C1 segment of cervical spinal cord (tissue), 14 donors: ENCODE results near the gene MYL3.
"Not testable (repeated sequence)": the region's sequence is repeated elsewhere in the genome, so short reads cannot be mapped to it uniquely, and the experiment has no call there.

ENCODE experiments used
- DNase-seq, 14 donors: peaks; one replicate each; lab custom pipeline; 2025; lab: John Stamatoyannopoulos, UW

MYL3 gene

DNA sequence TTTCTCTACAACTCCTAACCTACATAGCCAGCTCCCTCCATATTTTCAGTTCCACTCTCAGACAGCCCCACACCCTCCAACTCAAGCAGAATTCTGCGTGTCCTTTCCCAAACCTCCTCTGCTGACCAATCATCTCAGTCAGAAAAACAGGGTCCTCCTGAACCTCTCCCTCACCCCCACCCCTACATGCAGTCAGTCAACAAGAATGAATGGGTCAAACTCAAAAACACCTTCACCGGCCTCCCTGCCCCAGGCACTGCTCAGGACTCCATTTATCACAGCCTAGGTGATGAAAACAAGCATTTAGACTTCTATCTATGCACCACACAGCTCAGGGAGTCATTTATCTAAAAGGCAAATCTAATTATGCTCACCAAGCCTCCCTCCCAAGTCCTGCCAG is 32.4 kb downstream of the MYL3 start:
- no peak for DNase-seq

DNA sequence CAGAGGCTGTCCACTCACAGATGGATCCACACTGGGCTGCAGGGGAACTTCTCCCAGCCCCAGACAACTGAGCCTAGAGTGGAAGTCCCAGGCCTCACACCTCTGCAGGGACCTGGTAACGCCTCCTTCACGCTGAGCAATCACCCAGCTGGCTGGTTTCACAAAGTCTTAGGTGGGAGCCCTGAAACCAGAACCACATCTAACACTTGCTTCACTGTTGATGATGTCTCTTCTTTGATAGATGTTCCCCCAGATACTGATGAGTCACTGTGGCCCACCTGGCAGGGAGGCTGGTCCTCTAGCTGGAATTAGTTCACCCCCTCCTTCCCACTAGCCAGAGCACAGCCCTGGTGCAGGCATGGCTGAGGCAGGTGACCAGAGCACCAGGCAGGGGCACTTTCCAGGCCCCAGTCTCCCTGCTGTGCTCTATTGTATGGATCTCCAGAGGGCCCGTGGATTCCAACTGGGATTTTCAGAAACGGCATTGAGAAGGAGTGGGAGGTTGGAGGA is 33.5 kb downstream of the MYL3 start:
- no peak for DNase-seq

DNA sequence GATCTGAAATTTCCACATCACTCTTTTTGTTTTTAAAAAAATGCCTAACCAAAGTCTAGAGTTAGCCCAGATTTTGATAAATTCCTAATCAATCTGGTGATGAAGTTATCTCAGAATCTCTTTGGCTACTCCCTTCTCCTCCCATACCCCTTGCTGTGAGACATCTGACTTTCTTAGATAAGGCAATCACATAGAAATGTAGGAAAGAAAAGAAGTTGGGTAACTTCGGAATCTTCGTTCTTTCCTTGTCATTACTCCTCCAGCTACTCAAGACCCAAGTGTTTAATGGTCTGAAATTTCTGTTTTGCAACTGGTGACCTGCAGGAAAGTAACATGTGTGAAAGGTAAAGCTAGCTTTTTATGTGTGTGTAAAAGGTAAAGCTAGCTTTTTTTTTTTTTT is 37.8 kb downstream of the MYL3 start:
- DNase-seq, result no peak

DNA sequence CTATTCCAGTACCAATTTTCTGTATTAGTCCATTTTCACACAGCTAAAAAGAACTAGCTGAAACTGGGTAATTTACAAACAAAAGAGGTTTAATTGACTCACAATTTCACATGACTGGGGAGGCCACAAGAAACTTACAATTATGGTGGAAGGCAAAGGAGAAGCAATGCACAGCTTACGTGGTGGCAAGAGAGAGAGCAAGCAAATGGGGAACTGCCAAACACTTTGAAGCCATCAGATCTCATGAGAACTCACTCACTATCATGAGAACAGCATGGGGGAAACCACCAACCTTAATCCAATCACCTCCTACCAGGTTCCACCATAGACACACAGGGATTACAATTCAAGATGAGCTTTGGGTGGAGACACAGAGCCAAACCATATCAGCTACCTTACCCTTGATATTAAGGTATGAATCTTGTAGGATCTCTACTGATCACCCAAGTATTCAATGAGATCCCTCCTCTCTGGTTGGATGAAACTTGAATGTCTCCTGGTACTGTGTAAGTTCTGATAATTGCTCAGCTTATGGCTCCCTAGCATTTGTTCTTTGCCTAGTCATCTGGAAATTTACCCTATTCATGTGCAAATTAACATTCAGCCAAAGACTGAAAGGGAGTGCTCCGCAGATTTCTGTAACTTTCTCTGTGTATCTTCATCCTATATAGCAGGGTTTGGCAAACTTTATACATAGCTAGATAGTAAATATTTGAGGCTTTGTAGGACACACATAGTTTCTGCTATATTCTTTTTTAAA is 38.9 kb downstream of the MYL3 start:
- DNase-seq, result no peak

DNA sequence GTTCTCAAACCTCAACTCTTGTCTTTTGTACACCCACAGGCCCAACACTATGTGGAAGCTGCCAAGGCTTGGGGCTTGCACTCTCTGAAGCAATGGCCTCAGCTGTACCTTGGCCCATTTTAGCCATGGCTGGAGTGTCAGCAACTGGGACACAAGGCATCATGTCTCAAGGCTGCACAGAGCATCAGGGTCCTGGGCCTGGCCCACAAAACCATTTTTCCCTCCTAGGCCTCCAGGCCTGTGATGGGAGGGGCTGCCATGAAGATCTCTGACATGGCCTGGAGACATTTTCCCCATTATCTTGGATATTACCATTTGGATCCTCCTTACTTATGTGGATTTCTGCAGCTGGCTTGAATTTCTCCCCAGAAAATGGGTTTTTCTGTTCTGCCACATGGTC is 39.9 kb downstream of the MYL3 start:
- DNase-seq, result not testable (repeated sequence)

DNA sequence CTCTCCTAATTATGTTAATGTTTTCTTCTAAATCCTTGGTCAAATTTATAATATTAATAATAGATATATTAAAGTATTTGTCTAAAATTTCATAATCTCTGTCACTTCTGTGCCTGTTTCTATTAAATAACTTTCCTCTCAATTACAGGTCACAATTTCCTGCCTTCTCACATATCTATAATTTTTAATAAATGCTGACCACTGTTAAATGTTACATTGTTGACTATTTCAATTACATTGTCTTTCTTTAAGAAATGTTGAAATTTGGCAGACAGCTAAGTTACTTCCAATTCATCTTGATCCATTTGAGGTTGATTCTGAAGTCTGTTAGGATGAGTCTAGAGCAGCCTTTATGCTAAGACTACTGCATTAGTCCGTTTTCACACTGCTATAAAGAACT is 41.7 kb downstream of the MYL3 start:
- DNase-seq, result no peak

DNA sequence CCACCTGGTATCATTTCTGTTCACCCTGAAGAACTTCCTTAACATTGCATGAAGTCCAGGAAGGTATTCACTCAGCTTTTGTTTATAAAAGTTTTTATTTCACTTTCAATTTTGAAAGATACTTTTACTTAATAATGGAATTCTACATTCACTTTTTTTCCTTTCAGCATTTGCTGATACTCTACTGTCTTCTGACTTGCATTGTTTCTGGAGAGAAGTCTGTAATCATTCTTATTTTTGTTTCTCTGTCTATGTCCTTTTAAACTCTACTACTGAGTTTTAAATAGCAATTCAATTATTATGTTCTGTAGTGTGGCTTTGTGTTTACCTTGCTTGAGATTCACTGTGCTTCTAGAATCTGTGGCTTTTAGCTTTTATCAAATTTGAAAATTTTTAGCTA is 42.4 kb downstream of the MYL3 start:
- no peak for DNase-seq

DNA sequence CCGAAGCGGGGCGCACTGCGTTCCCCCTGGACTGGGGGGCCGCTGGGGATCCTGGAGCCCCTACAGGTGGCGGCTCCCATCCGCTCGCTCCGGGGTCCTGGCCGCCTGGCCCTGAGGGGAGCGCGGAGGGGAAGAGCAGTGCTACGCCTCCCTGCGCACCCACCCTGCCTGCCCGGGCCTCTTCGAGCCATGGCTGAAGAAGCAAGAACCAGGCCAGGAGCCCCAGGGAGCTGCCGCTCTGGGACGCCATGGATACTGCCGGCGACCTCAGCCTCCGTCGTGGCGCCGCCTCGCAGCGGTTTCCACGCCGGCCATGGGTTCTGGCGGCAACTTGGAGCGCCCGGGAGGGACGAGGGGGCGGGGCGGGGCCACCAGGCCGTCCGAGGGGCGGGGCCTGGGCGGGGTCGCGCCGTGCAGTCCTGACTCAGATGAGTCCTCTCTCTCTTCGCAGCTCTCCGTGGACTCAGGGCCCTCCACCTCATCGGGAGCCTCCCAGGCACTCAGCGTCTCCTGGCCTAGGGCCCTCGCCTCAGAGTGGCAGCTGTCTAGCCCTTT is 50.9 kb downstream of the MYL3 start:
- DNase-seq, result no peak

DNA sequence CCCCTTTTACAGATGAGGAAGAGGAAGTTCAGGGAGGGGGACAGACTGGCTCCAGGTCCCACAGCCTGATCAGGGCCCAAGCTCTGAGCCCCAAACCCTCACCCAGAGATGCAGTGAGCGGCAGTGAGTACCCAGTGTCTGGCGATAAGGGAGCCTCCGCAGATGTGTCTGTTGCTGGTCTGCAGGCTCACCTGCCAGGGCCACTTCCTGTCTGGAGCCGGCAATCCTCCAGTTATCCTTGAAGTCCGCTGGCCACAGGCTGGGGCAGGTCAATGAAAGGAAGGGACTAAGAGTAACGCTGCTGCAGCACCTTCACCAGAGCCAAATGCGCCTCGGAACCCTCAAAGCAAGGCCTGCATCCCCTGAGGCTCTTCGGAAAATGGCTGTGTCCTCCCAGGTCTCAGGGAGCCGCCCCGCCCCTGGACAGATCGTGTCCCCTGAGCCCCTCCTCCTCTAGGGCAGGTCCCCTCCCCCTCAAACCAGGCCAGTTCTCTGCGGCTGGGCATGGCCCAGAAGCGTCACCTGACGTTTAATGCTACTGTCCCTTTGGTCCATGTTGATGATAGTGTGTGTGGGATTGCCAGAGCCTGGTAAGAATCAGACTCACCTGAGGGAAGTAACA is 51.5 kb downstream of the MYL3 start:
- no peak for DNase-seq

DNA sequence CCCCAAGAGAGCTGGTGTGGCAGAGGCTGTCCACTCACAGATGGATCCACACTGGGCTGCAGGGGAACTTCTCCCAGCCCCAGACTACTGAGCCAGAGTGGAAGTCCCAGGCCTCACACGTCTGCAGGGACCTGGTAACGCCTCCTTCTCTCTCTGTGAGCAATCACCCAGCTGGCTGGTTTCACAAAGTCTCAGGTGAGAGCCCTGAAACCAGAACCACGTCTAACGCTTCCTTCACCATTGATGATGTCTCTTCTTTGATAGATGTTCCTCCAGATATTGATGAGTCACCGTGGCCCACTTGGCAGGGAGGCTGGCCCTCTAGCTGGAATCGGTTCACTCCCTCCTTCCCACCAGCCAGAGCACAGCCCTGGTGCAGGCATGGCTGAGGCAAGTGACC is 54.5 kb downstream of the MYL3 start:
- DNase-seq, result not testable (repeated sequence)
